GM21447 (cell line): ENCODE measurements around the gene NXT1.

Source experiments
- ATAC-seq: cut with Tn5 transposase; IDR thresholded peaks from one replicate; pipeline ENCODE4 v1.9.1; 2021; ENCODE audit not compliant: unreplicated experiment

Gene NXT1

GRCh38 chr20:23358923-23359593 lies 8.5 kb downstream of the NXT1 start:
- ATAC-seq: no peak

DNA sequence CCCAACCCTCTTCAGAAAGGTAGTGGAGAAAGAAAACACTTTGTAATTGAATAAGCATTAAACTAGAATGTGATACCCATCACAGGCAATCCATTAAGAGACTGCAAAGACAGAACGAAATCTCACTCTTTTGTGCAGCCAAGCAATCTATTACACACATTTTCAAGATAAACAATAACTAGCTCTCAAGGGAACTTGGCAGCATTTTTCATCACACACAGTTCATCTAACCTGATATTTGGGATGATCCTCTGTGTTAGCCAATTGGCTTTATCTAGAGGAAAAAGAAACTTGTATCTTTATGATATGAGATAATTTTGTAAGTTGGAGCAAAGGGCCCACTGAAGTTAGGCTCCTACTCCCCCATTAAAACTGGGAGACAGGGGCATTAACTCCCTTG lies 9.9 kb downstream of the NXT1 start:
- no peak for ATAC-seq

- ATAC-seq: no peak
Observed at GRCh38 chr20:23361119-23361475, 10.5 kb downstream of the NXT1 start.

- ATAC-seq: peak; percentile 51
Observed at GRCh38 chr20:23361476-23362391, 11.1 kb downstream of the NXT1 start, which contains the start of gene GZF1. Gene GZF1 (plus strand): TSS chr20:23362182. CDS start chr20:23364384, 2,202 bp downstream.

GRCh38 chr20:23362392-23363256 lies 12.0 kb downstream of the NXT1 start:
- ATAC-seq: peak; percentile 11

- no peak for ATAC-seq
Observed at GRCh38 chr20:23363257-23363649, 12.7 kb downstream of the NXT1 start.

DNA sequence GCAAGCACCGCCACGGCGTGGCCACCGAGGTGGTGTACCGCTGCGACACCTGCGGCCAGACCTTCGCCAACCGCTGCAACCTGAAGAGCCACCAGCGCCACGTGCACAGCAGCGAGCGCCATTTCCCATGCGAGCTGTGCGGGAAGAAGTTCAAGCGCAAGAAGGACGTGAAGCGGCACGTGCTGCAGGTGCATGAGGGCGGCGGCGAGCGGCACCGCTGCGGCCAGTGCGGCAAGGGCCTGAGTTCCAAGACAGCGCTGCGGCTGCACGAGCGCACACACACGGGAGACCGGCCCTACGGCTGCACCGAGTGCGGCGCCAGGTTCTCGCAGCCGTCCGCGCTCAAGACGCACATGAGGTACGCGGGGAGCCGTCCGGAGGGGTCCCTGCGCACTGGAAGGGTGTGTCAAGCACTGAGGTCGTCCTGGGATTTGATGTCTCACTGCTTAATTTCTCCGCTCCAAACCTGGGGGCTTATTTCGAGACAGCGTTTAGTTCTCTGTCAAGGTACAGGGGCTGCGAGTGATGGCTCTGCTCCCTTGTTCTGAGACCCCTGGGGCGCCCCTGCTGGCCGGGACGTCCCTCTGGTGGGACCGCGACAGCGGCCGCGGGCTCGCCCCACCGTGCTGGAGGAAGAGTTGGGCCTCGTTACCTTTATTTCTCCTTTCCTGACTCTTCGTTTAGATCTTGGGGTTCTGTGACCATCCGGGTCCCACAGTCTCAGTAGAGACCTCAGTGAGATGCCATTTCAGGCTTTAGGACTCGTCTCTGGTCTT lies 15.0 kb downstream of the NXT1 start:
- ATAC-seq: no peak

GRCh38 chr20:23366384-23366783 lies 15.8 kb downstream of the NXT1 start:
- ATAC-seq: no peak

DNA sequence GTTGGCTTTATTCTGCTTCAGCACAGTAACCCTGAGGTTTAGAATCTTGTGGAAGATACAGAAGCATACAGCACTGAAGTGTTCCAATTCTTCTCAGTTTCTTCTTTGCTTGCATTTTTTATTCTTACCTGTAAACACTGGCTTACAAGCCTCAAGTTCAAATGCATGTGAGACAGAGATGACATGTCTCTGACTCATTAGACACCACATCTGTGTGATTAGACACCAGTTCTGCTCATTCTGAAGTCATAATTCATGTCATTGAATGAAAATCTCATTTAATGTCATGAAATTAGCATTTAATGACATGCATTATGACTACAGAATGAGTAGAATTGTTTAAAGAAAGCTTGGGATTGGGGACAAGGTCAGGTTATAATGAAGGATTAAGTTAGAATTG lies 17.2 kb downstream of the NXT1 start:
- ATAC-seq: no peak

- no peak for ATAC-seq
Observed at GRCh38 chr20:23368316-23369071, 17.9 kb downstream of the NXT1 start.

DNA sequence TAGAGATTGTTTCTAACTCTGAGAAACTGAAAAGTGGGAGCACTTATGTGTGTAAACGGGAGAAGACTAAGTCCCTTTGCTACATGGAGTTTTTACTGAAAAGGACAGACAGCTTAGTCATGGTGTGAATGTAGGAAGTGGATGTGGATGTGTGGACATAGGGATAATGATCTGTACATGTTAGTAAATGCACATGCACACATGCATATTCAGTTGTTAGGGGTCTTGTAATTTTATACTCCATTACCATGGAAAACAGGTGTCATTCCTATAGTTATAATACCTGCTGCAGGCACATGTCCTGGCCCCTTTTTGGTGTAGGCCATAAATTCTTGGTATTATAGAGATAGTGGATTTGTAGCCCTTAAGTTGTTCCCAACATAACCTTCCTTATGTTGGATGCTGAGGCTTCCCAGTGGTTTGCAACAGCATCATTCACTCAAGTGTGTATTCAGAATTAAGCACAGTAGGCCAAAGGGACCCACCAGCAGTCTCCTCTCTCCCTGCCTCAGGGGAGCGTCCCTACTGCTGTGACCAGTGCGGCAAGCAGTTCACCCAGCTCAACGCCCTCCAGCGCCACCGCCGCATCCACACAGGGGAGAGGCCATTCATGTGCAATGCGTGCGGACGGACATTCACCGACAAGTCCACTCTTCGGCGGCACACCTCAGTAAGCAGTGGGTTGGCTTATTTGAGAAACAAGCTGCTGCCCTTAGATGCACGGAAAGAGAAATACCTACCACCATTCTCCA lies 18.7 kb downstream of the NXT1 start:
- ATAC-seq: no peak

- ATAC-seq: no peak
Observed at GRCh38 chr20:23370274-23370673, 19.7 kb downstream of the NXT1 start.

- no peak for ATAC-seq
Observed at GRCh38 chr20:23370873-23371272, 20.3 kb downstream of the NXT1 start.

- no peak for ATAC-seq
Observed at GRCh38 chr20:23371496-23371895, 20.9 kb downstream of the NXT1 start.

DNA sequence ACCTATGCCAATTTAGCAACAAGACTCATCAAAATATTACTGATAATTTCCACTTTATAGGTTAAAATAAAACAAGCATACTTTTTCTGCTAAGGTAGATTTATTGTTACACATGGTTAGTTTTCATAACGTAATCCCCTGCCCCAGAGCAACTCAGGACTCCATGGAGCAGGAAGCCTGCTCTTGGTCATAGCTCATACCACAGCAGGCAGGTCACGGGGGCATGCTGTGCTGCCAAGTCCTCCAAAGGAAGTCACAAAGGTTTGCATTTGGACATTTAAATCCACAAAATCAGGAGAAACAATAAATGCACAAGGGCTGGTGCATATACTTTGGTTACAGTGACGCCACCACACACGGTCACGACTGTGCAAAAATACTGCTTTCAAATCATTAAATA lies 23.9 kb downstream of the NXT1 start:
- ATAC-seq: no peak

- ATAC-seq: no peak
Observed at GRCh38 chr20:23375827-23376226, 25.2 kb downstream of the NXT1 start.

GRCh38 chr20:23379772-23380171 lies 29.2 kb downstream of the NXT1 start:
- ATAC-seq: no peak

GRCh38 chr20:23381876-23382275 lies 31.3 kb downstream of the NXT1 start:
- ATAC-seq: no peak
